Spinal cord (tissue), 10 donors: ENCODE data around the gene SFT2D2. TPM values are rescaled to one million over a fixed set of nuclear protein-coding genes. Genes with fewer than 3 reads are reported as not detected.
"Not testable (repeated sequence)": the region's sequence is repeated elsewhere in the genome, so short reads cannot be mapped to it uniquely, and the experiment has no call there.

Experiments
- DNase-seq, 6 donors: peaks; one replicate each; pipeline versions ENCODE4 v3.0.0 to v3.0.0-alpha.2; 2013 to 2015; ENCODE audit warnings: low spot score in 6 of 6, low read depth in 4 of 6
- H3K27ac ChIP-seq: one replicate; pipeline ENCODE4 v1.5.1; 2013; ENCODE audit warnings: low read depth, low read length, control low read depth
- H3K27me3 ChIP-seq: one replicate; pipeline ENCODE4 v1.6.1; 2013; ENCODE audit warnings: low read length; ENCODE audit not compliant: control insufficient read depth, insufficient read depth
- H3K36me3 ChIP-seq: one replicate; pipeline ENCODE4 v1.6.1; 2013; ENCODE audit warnings: low read length; ENCODE audit not compliant: control insufficient read depth, insufficient read depth
- H3K4me1 ChIP-seq: one replicate; pipeline ENCODE4 v1.6.1; 2013; ENCODE audit warnings: low read length; ENCODE audit not compliant: control insufficient read depth, insufficient read depth
- H3K4me3 ChIP-seq: one replicate; pipeline ENCODE4 v1.5.1; 2013; ENCODE audit warnings: low read depth, low read length, control low read depth
- H3K9me3 ChIP-seq: one replicate; pipeline ENCODE4 v1.6.1; 2013; ENCODE audit warnings: low read length; ENCODE audit not compliant: control insufficient read depth, insufficient read depth
- WGBS: methylation state at CpG from one replicate; pipeline ENCODE4 v1.1.5; 2013; ENCODE audit warnings: missing lambda C conversion rate; ENCODE audit not compliant: insufficient coverage; 5-methylcytosine and 5-hydroxymethylcytosine counted together
- polyA plus RNA-seq, 2 donors: library from polyadenylated mRNA; unstranded; fragments of 120-200 nt; gene quantifications; one replicate each; pipeline ENCODE4 v1.2.1, GENCODE V29; 2013; ENCODE audit not compliant: insufficient read length in 2 of 2
- total RNA-seq, 2 donors: library from RNA; depleted of rRNA in 1 of 2; stranded (reverse); fragments of 120-200 nt in 1 of 2; fragments of >200 nt in 1 of 2; gene quantifications; one replicate each; pipeline versions ENCODE4 v1.2.3 to v1.2.4, GENCODE V29; 2013 to 2014
- donor health status: healthy.

SFT2D2 gene
- total and polyA plus RNA-seq, 4 donors: 14.3 to 42.1 (median 21.6) TPM

GRCh38 chr1:168195199-168196135 lies 30.3 kb upstream of the SFT2D2 start:
- Histone ChIP-seq H3K4me3 (no peak overlapping the region), H3K27ac (no peak overlapping the region), H3K36me3 (peaks cover 21% of the 10 kb centered on the region), H3K9me3 (no peaks in the 10 kb centered on the region), H3K27me3 (no peaks in the 10 kb centered on the region), H3K4me1 (no peaks in the 10 kb centered on the region)
- WGBS: no CpG with 5 or more reads among the region's 4 CpGs
- no peak for DNase-seq

- peaks cover 9% of the 10 kb centered on the region for H3K36me3 ChIP-seq
- H3K9me3 ChIP-seq: no peaks in the 10 kb centered on the region
- no peaks in the 10 kb centered on the region for H3K4me1 ChIP-seq
- no peak overlapping the region for H3K27ac ChIP-seq
- no CpG with 5 or more reads among the region's 3 CpGs for WGBS
- no peak for DNase-seq
- no peak overlapping the region for H3K4me3 ChIP-seq
- no peaks in the 10 kb centered on the region for H3K27me3 ChIP-seq
Observed at GRCh38 chr1:168199056-168199455, 26.7 kb upstream of the SFT2D2 start.

- Histone ChIP-seq H3K27me3 (no peaks in the 10 kb centered on the region), H3K4me1 (no peaks in the 10 kb centered on the region), H3K36me3 (no peaks in the 10 kb centered on the region), H3K9me3 (peaks cover 5% of the 10 kb centered on the region), H3K4me3 (no peak overlapping the region), H3K27ac (no peak overlapping the region)
- WGBS: no CpG with 5 or more reads among the region's 1 CpG
- no peak for DNase-seq
Observed at GRCh38 chr1:168202941-168203654, 22.7 kb upstream of the SFT2D2 start.

GRCh38 chr1:168206111-168206510 lies 19.7 kb upstream of the SFT2D2 start:
- DNase-seq: no peak
- H3K27me3 ChIP-seq: no peaks in the 10 kb centered on the region
- peaks cover 5% of the 10 kb centered on the region for H3K9me3 ChIP-seq
- no peaks in the 10 kb centered on the region for H3K36me3 ChIP-seq
- H3K4me3 ChIP-seq: no peak overlapping the region
- H3K4me1 ChIP-seq: no peaks in the 10 kb centered on the region
- H3K27ac ChIP-seq: no peak overlapping the region

- H3K27ac ChIP-seq, H3K4me1 ChIP-seq, DNase-seq, H3K9me3 ChIP-seq, H3K4me3 ChIP-seq, H3K36me3 ChIP-seq, H3K27me3 ChIP-seq: not testable (repeated sequence)
- 98% methylated on average over 8 of the region's 34 CpGs for WGBS
Observed at GRCh38 chr1:168207673-168208072, 18.1 kb upstream of the SFT2D2 start.

GRCh38 chr1:168210312-168210711 lies 15.5 kb upstream of the SFT2D2 start:
- WGBS: no CpG with 5 or more reads among the region's 3 CpGs
- Histone ChIP-seq H3K4me3 (no peak overlapping the region), H3K9me3 (peaks cover 5% of the 10 kb centered on the region), H3K4me1 (no peaks in the 10 kb centered on the region), H3K27ac (no peak overlapping the region), H3K36me3 (no peaks in the 10 kb centered on the region), H3K27me3 (no peaks in the 10 kb centered on the region)
- no peak for DNase-seq

GRCh38 chr1:168213349-168213748 lies 12.5 kb upstream of the SFT2D2 start:
- Histone ChIP-seq H3K9me3 (no peaks in the 10 kb centered on the region), H3K4me1 (no peaks in the 10 kb centered on the region), H3K36me3 (no peaks in the 10 kb centered on the region), H3K4me3 (no peak overlapping the region), H3K27ac (no peak overlapping the region), H3K27me3 (no peaks in the 10 kb centered on the region)
- no peak for DNase-seq
- WGBS: 80% methylated on average over 2 of the region's 2 CpGs

- no peak for DNase-seq
Observed at GRCh38 chr1:168216171-168216570, 9.6 kb upstream of the SFT2D2 start.

GRCh38 chr1:168217664-168218063 lies 8.1 kb upstream of the SFT2D2 start:
- DNase-seq: no peak
- no peak overlapping the region for H3K27ac ChIP-seq
- no peaks in the 10 kb centered on the region for H3K9me3 ChIP-seq
- H3K4me1 ChIP-seq: no peaks in the 10 kb centered on the region
- no peaks in the 10 kb centered on the region for H3K27me3 ChIP-seq
- 90% methylated on average over 4 of the region's 4 CpGs for WGBS
- no peaks in the 10 kb centered on the region for H3K36me3 ChIP-seq
- no peak overlapping the region for H3K4me3 ChIP-seq

More at GRCh38 chr1:168216171-168216570, 9.6 kb upstream of the SFT2D2 start:
- WGBS: 98% methylated on average over 4 of the region's 4 CpGs
- Histone ChIP-seq H3K27ac (no peak overlapping the region), H3K9me3 (no peaks in the 10 kb centered on the region), H3K4me1 (no peaks in the 10 kb centered on the region), H3K36me3 (no peaks in the 10 kb centered on the region), H3K4me3 (no peak overlapping the region), H3K27me3 (no peaks in the 10 kb centered on the region)
